Measurements from ENCODE around the gene ACTG1. TPM values are rescaled to one million over a fixed set of nuclear protein-coding genes. Genes with fewer than 3 reads are reported as not detected.
A peak's percentile ranks its signal among the peaks of the same experiment; 100 is the strongest.

Gene ACTG1
- total RNA-seq, 2 experiments from 2014 or later = 4,611 to 5,328 TPM

- Mint-ChIP-seq H3K27ac (peak overlapping the region; percentile 68), H3K4me3 (peak overlapping the region; percentile 87), H3K36me3 (ENCODE audit: low read depth) (peaks cover 12% of the 10 kb centered on the region), H3K4me1 (peaks cover 35% of the 10 kb centered on the region), H3K9me3 (no peaks in the 10 kb centered on the region), H3K27me3 (no peaks in the 10 kb centered on the region)
- ChIA-PET POLR2A (interaction anchor here (0.6 kb wide), 1 partner anchor 10 kb away, joined by 5 read pairs; no protein-coding TSS in a partner anchor), CTCF (interaction anchor here (1.1 to 1.4 kb wide), 5 partner anchors 8 to 33 kb away, joined by 3 to 5 read pairs (median 4); no protein-coding TSS in a partner anchor)
- peak; percentile 21 for DNase-seq
Observed at GRCh38 chr17:81551458-81552243, 39.1 kb upstream of the ACTG1 start.

GRCh38 chr17:81550830-81551457 lies 38.3 kb upstream of the ACTG1 start:
- H3K4me1 Mint-ChIP-seq = peaks cover 35% of the 10 kb centered on the region
- H3K4me3 Mint-ChIP-seq = peak overlapping the region; percentile 79
- H3K36me3 Mint-ChIP-seq (ENCODE audit: low read depth) = peaks cover 11% of the 10 kb centered on the region
- peak overlapping the region; percentile 68 for H3K27ac Mint-ChIP-seq
- H3K9me3 Mint-ChIP-seq = no peaks in the 10 kb centered on the region
- no peak for DNase-seq
- CTCF ChIA-PET = no interaction called here
- H3K27me3 Mint-ChIP-seq = no peaks in the 10 kb centered on the region
- POLR2A ChIA-PET = no interaction called here

- POLR2A ChIA-PET = no interaction called here
- peaks cover 35% of the 10 kb centered on the region for H3K4me1 Mint-ChIP-seq
Observed at GRCh38 chr17:81550285-81550684, 37.7 kb upstream of the ACTG1 start.

GRCh38 chr17:81549826-81550225 lies 37.2 kb upstream of the ACTG1 start:
- no peaks in the 10 kb centered on the region for H3K27me3 Mint-ChIP-seq
- H3K4me3 Mint-ChIP-seq = peak overlapping the region; percentile 53
- H3K4me1 Mint-ChIP-seq = peaks cover 35% of the 10 kb centered on the region
- H3K27ac Mint-ChIP-seq = no peak overlapping the region
- peaks cover 11% of the 10 kb centered on the region for H3K36me3 Mint-ChIP-seq (ENCODE audit: low read depth)
- POLR2A ChIA-PET = no interaction called here
- CTCF ChIA-PET = no interaction called here
- no peaks in the 10 kb centered on the region for H3K9me3 Mint-ChIP-seq
- no peak for DNase-seq

More at GRCh38 chr17:81550285-81550684, 37.7 kb upstream of the ACTG1 start:
- no peaks in the 10 kb centered on the region for H3K9me3 Mint-ChIP-seq
- H3K4me3 Mint-ChIP-seq = peak overlapping the region; percentile 79
- H3K27me3 Mint-ChIP-seq = no peaks in the 10 kb centered on the region
- no peak for DNase-seq
- CTCF ChIA-PET = no interaction called here
- H3K36me3 Mint-ChIP-seq (ENCODE audit: low read depth) = peaks cover 11% of the 10 kb centered on the region
- H3K27ac Mint-ChIP-seq = no peak overlapping the region

GRCh38 chr17:81549031-81549557 lies 36.5 kb upstream of the ACTG1 start:
- Mint-ChIP-seq H3K27me3 (no peaks in the 10 kb centered on the region), H3K9me3 (no peaks in the 10 kb centered on the region), H3K27ac (no peak overlapping the region), H3K4me3 (no peak overlapping the region), H3K36me3 (ENCODE audit: low read depth) (peaks cover 11% of the 10 kb centered on the region), H3K4me1 (peaks cover 31% of the 10 kb centered on the region)
- ChIA-PET CTCF (no interaction called here), POLR2A (no interaction called here)
- DNase-seq = no peak

GRCh38 chr17:81547614-81547982 lies 35.0 kb upstream of the ACTG1 start:
- Mint-ChIP-seq H3K9me3 (no peaks in the 10 kb centered on the region), H3K36me3 (ENCODE audit: low read depth) (peaks cover 11% of the 10 kb centered on the region), H3K27ac (no peak overlapping the region), H3K4me3 (no peak overlapping the region), H3K27me3 (no peaks in the 10 kb centered on the region), H3K4me1 (peaks cover 19% of the 10 kb centered on the region)
- ChIA-PET CTCF (no interaction called here), POLR2A (interaction anchor here (0.7 kb wide), 1 partner anchor 32 kb away, joined by 3 read pairs; no protein-coding TSS in a partner anchor)
- no peak for DNase-seq

GRCh38 chr17:81546906-81547613 lies 34.5 kb upstream of the ACTG1 start:
- ChIA-PET CTCF (interaction anchor here (0.7 to 1.4 kb wide), 4 partner anchors 9 to 21 kb away, joined by 3 to 4 read pairs (median 4); no protein-coding TSS in a partner anchor), POLR2A (interaction anchor here (0.7 kb wide), 1 partner anchor 31 kb away, joined by 3 read pairs; no protein-coding TSS in a partner anchor)
- Mint-ChIP-seq H3K27me3 (no peaks in the 10 kb centered on the region), H3K4me3 (no peak overlapping the region), H3K36me3 (ENCODE audit: low read depth) (peaks cover 11% of the 10 kb centered on the region), H3K9me3 (no peaks in the 10 kb centered on the region), H3K4me1 (peaks cover 19% of the 10 kb centered on the region), H3K27ac (no peak overlapping the region)
- DNase-seq = no peak

GRCh38 chr17:81545160-81545949 lies 32.8 kb upstream of the ACTG1 start:
- H3K4me1 Mint-ChIP-seq = peaks cover 10% of the 10 kb centered on the region
- no peak for DNase-seq
- H3K27ac Mint-ChIP-seq = no peak overlapping the region
- peaks cover 11% of the 10 kb centered on the region for H3K36me3 Mint-ChIP-seq (ENCODE audit: low read depth)
- no peaks in the 10 kb centered on the region for H3K9me3 Mint-ChIP-seq
- ChIA-PET POLR2A (no interaction called here), CTCF (interaction anchor here (1.4 kb wide), 1 partner anchor 20 kb away, joined by 4 read pairs; no protein-coding TSS in a partner anchor)
- H3K4me3 Mint-ChIP-seq = no peak overlapping the region
- no peaks in the 10 kb centered on the region for H3K27me3 Mint-ChIP-seq

- Mint-ChIP-seq H3K9me3 (no peaks in the 10 kb centered on the region), H3K36me3 (ENCODE audit: low read depth) (peaks cover 7% of the 10 kb centered on the region), H3K4me1 (peaks cover under 1% of the 10 kb centered on the region), H3K27ac (no peak overlapping the region), H3K27me3 (no peaks in the 10 kb centered on the region), H3K4me3 (no peak overlapping the region)
- ChIA-PET POLR2A (no interaction called here), CTCF (interaction anchor here (1.4 kb wide), 1 partner anchor 8 kb away, joined by 5 read pairs; the partner anchor contains the start of gene FAAP100)
- no peak for DNase-seq
Observed at GRCh38 chr17:81544281-81544974, 31.8 kb upstream of the ACTG1 start.

- peaks cover 2% of the 10 kb centered on the region for H3K36me3 Mint-ChIP-seq (ENCODE audit: low read depth)
- no peak overlapping the region for H3K27ac Mint-ChIP-seq
- H3K4me3 Mint-ChIP-seq = no peak overlapping the region
- no peaks in the 10 kb centered on the region for H3K27me3 Mint-ChIP-seq
- POLR2A ChIA-PET = no interaction called here
- CTCF ChIA-PET = interaction anchor here (1.4 kb wide), 1 partner anchor 9 kb away, joined by 5 read pairs; the partner anchor contains the start of gene FAAP100
- DNase-seq = no peak
- no peaks in the 10 kb centered on the region for H3K9me3 Mint-ChIP-seq
- H3K4me1 Mint-ChIP-seq = no peaks in the 10 kb centered on the region
Observed at GRCh38 chr17:81543756-81544155, 31.2 kb upstream of the ACTG1 start.

GRCh38 chr17:81543339-81543675 lies 30.7 kb upstream of the ACTG1 start:
- H3K27ac Mint-ChIP-seq = no peak overlapping the region
- no peak for DNase-seq
- H3K9me3 Mint-ChIP-seq = no peaks in the 10 kb centered on the region
- H3K4me1 Mint-ChIP-seq = no peaks in the 10 kb centered on the region
- H3K27me3 Mint-ChIP-seq = no peaks in the 10 kb centered on the region
- ChIA-PET CTCF (interaction anchor here (1.4 kb wide), 1 partner anchor 9 kb away, joined by 5 read pairs; the partner anchor contains the start of gene FAAP100), POLR2A (no interaction called here)
- H3K36me3 Mint-ChIP-seq (ENCODE audit: low read depth) = peaks cover 2% of the 10 kb centered on the region
- H3K4me3 Mint-ChIP-seq = no peak overlapping the region

Measured in activated CD4-positive, alpha-beta T cell treated with anti-CD3 and anti-CD28 coated beads, Interleukin-2, amount 10 ng/mL, durations not matched to agents 7 days and 5 days (primary cell).